ENCODE measurements around the gene IP6K3.

DNA sequence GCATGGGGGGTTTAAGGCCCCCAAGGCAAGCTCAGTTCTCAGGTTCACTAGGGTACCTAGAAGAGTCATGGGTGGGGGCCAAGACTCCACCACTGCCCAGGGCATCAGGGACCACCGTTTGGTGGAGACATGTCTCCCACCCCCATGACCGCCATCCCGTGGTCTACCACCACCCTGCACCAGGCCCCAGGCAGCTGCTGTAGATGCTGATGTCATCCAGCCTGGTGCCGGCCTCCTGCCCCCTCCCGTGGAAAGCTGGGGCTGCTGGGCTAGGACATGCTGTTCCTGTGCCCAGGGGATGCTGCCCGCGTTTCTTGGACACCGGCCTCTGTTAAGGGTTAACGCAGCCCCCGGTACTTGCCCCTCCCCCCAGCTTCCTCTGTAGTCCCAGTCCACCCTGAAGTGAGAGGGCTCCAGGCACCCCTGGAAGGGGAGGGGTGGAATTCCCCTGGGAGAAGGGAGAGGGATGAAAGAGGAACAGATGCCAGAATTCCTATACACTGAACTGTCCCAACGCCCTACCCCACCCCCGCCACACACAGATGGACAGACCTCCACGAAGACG lies 587 bp downstream of the IP6K3 start:
- TF ChIP-seq ZNF274 (IDR thresholded peaks at IDR 0.05; ENCODE audit: low read depth, low read length) (no peak), SUZ12 (IDR thresholded peaks at IDR 0.05; ENCODE audit: extremely low read depth, insufficient read depth, insufficient read length) (no peak), YY1 (IDR thresholded peaks at IDR 0.05; ENCODE audit: insufficient read depth, insufficient read length) (no peak)
